Activated naive CD4-positive, alpha-beta T cell treated with anti-CD3 and anti-CD28 coated beads for 36 hours (primary cell): Measurements from ENCODE around the gene DNAJC19. TPM values are rescaled to one million over a fixed set of nuclear protein-coding genes. Genes with fewer than 3 reads are reported as not detected.
A peak's percentile ranks its signal among the peaks of the same experiment; 100 is the strongest.
"Not testable (repeated sequence)": the region's sequence is repeated elsewhere in the genome, so short reads cannot be mapped to it uniquely, and the experiment has no call there.

ENCODE experiments used
- CTCF ChIA-PET: fragments of 350-600 bp; sonication (Branson Sonifier 250); formaldehyde crosslinking; loops from one replicate; lab custom pipeline; 2021; ENCODE audit warnings: antibody characterized with exemption; lab: Charles Lee
- DNase-seq: peaks from one replicate; pipeline ENCODE4 v3.0.0-alpha.2; 2020
- H3K27ac Mint-ChIP-seq: one replicate; pipeline ENCODE4 v1.8.0; 2021; ENCODE audit warnings: mild to moderate bottlenecking, mixed read lengths
- H3K27me3 Mint-ChIP-seq: one replicate; pipeline ENCODE4 v1.8.0; 2021; ENCODE audit warnings: low read depth, mixed read lengths
- H3K36me3 Mint-ChIP-seq: one replicate; pipeline ENCODE4 v1.8.0; 2021; ENCODE audit warnings: low read depth, mixed read lengths
- H3K4me1 Mint-ChIP-seq: one replicate; pipeline ENCODE4 v1.8.0; 2021; ENCODE audit warnings: low read depth, mixed read lengths
- H3K4me3 Mint-ChIP-seq: one replicate; pipeline ENCODE4 v1.8.0; 2021; ENCODE audit warnings: mild to moderate bottlenecking, moderate library complexity, mixed read lengths
- H3K9me3 Mint-ChIP-seq: one replicate; pipeline ENCODE4 v1.8.0; 2021; ENCODE audit warnings: mixed read lengths
- intact Hi-C: fragments of 100-400 bp; cut with micrococcal nuclease; formaldehyde crosslinking; loops from one replicate; pipeline ENCODE4 v1.15.1; 2023
- total RNA-seq, 2 experiments: library from RNA; stranded (reverse); gene quantifications; one replicate each; pipeline ENCODE4 v1.2.3, GENCODE V29; 2021

The DNAJC19 gene
- total RNA-seq, 2 experiments from 2014 or later: 72.2 to 73.8 TPM

- H3K4me3 Mint-ChIP-seq, H3K27me3 Mint-ChIP-seq, CTCF ChIA-PET, DNase-seq, H3K9me3 Mint-ChIP-seq: not testable (repeated sequence)
- peaks cover 24% of the 10 kb centered on the region for H3K36me3 Mint-ChIP-seq
- intact Hi-C loops: loop anchor here (5.0 to 10.0 kb wide), 2 partner anchors 384 to 1382 kb away; partner anchors contain the start of genes MRPL47, NDUFB5 and TTC14
- H3K27ac Mint-ChIP-seq: peak overlapping the region; percentile 46
- peaks cover 28% of the 10 kb centered on the region for H3K4me1 Mint-ChIP-seq
These were observed 3.2 kb downstream of the DNAJC19 start for GRCh38 chr3:180986366-180986765.

GRCh38 chr3:180983136-180983535 is 6.4 kb downstream of the DNAJC19 start:
- intact Hi-C loops: loop anchor here (10.0 kb wide), 1 partner anchor 1378 kb away; the partner anchor contains the start of genes MRPL47 and NDUFB5
- DNase-seq: no peak
- Mint-ChIP-seq H3K27ac (peak overlapping the region; percentile 33), H3K4me1 (peaks cover 24% of the 10 kb centered on the region), H3K9me3 (no peaks in the 10 kb centered on the region), H3K4me3 (no peak overlapping the region), H3K27me3 (no peaks in the 10 kb centered on the region), H3K36me3 (peaks cover 25% of the 10 kb centered on the region)
- CTCF ChIA-PET: no interaction called here

GRCh38 chr3:180981912-180982311 is 7.6 kb downstream of the DNAJC19 start:
- Mint-ChIP-seq H3K9me3 (no peaks in the 10 kb centered on the region), H3K27me3 (no peaks in the 10 kb centered on the region), H3K27ac (peak overlapping the region; percentile 22), H3K4me3 (no peak overlapping the region), H3K36me3 (peaks cover 23% of the 10 kb centered on the region), H3K4me1 (peaks cover 11% of the 10 kb centered on the region)
- CTCF ChIA-PET: no interaction called here
- no peak for DNase-seq
- intact Hi-C loops: loop anchor here (10.0 kb wide), 1 partner anchor 1377 kb away; the partner anchor contains the start of genes MRPL47 and NDUFB5

GRCh38 chr3:180980611-180981010 is 8.9 kb downstream of the DNAJC19 start:
- Mint-ChIP-seq H3K9me3 (no peaks in the 10 kb centered on the region), H3K4me1 (peaks cover 7% of the 10 kb centered on the region), H3K4me3 (no peak overlapping the region), H3K36me3 (peaks cover 18% of the 10 kb centered on the region), H3K27ac (no peak overlapping the region), H3K27me3 (no peaks in the 10 kb centered on the region)
- CTCF ChIA-PET: no interaction called here
- no peak for DNase-seq
- intact Hi-C loops: loop anchor here (10.0 kb wide), 1 partner anchor 1376 kb away; the partner anchor contains the start of genes MRPL47 and NDUFB5

GRCh38 chr3:180979961-180980360 is 9.6 kb downstream of the DNAJC19 start:
- intact Hi-C loops: loop anchor here (10.0 kb wide), 1 partner anchor 1375 kb away; the partner anchor contains the start of genes MRPL47 and NDUFB5
- DNase-seq: no peak
- H3K27me3 Mint-ChIP-seq: no peaks in the 10 kb centered on the region
- CTCF ChIA-PET: no interaction called here
- no peak overlapping the region for H3K4me3 Mint-ChIP-seq
- peaks cover 7% of the 10 kb centered on the region for H3K4me1 Mint-ChIP-seq
- H3K9me3 Mint-ChIP-seq: no peaks in the 10 kb centered on the region
- peak overlapping the region; percentile 53 for H3K27ac Mint-ChIP-seq
- peaks cover 17% of the 10 kb centered on the region for H3K36me3 Mint-ChIP-seq

- CTCF ChIA-PET: no interaction called here
- Mint-ChIP-seq H3K36me3 (peaks cover 20% of the 10 kb centered on the region), H3K9me3 (no peaks in the 10 kb centered on the region), H3K4me1 (peaks cover 14% of the 10 kb centered on the region), H3K27me3 (no peaks in the 10 kb centered on the region), H3K4me3 (no peak overlapping the region), H3K27ac (no peak overlapping the region)
- no peak for DNase-seq
- intact Hi-C loops: no loop called here
These were observed 12.0 kb downstream of the DNAJC19 start for GRCh38 chr3:180977498-180977897.

- H3K27ac Mint-ChIP-seq: no peak overlapping the region
- CTCF ChIA-PET: no interaction called here
- H3K4me3 Mint-ChIP-seq: no peak overlapping the region
- peak; percentile 8 for DNase-seq
- intact Hi-C loops: no loop called here
- H3K4me1 Mint-ChIP-seq: peaks cover 11% of the 10 kb centered on the region
- H3K9me3 Mint-ChIP-seq: no peaks in the 10 kb centered on the region
- H3K36me3 Mint-ChIP-seq: peaks cover 21% of the 10 kb centered on the region
- H3K27me3 Mint-ChIP-seq: no peaks in the 10 kb centered on the region
These were observed 15.2 kb downstream of the DNAJC19 start for GRCh38 chr3:180974286-180974685.

GRCh38 chr3:180973543-180973942 is 16.0 kb downstream of the DNAJC19 start:
- no peaks in the 10 kb centered on the region for H3K27me3 Mint-ChIP-seq
- CTCF ChIA-PET: no interaction called here
- H3K9me3 Mint-ChIP-seq: no peaks in the 10 kb centered on the region
- H3K27ac Mint-ChIP-seq: no peak overlapping the region
- no peak for DNase-seq
- no peak overlapping the region for H3K4me3 Mint-ChIP-seq
- peaks cover 22% of the 10 kb centered on the region for H3K36me3 Mint-ChIP-seq
- intact Hi-C loops: loop anchor here (2.0 kb wide), 1 partner anchor 15 kb away; no protein-coding TSS in a partner anchor
- H3K4me1 Mint-ChIP-seq: peaks cover 11% of the 10 kb centered on the region

- intact Hi-C loops: no loop called here
- H3K4me1 Mint-ChIP-seq: peaks cover 12% of the 10 kb centered on the region
- peaks cover 24% of the 10 kb centered on the region for H3K36me3 Mint-ChIP-seq
- DNase-seq: no peak
- no peaks in the 10 kb centered on the region for H3K27me3 Mint-ChIP-seq
- no peak overlapping the region for H3K27ac Mint-ChIP-seq
- CTCF ChIA-PET: no interaction called here
- H3K9me3 Mint-ChIP-seq: no peaks in the 10 kb centered on the region
- H3K4me3 Mint-ChIP-seq: no peak overlapping the region
These were observed 18.6 kb downstream of the DNAJC19 start for GRCh38 chr3:180970931-180971330.

GRCh38 chr3:180962530-180962929 is 27.0 kb downstream of the DNAJC19 start:
- Mint-ChIP-seq H3K4me3 (no peak overlapping the region), H3K27ac (no peak overlapping the region), H3K36me3 (peaks cover 21% of the 10 kb centered on the region)

GRCh38 chr3:180961552-180961951 is 28.0 kb downstream of the DNAJC19 start:
- no peaks in the 10 kb centered on the region for H3K9me3 Mint-ChIP-seq
- H3K27me3 Mint-ChIP-seq: no peaks in the 10 kb centered on the region
- DNase-seq: no peak
- H3K4me1 Mint-ChIP-seq: peaks cover 28% of the 10 kb centered on the region
- peaks cover 22% of the 10 kb centered on the region for H3K36me3 Mint-ChIP-seq
- no peak overlapping the region for H3K27ac Mint-ChIP-seq
- H3K4me3 Mint-ChIP-seq: no peak overlapping the region
- intact Hi-C loops: no loop called here
- CTCF ChIA-PET: interaction anchor here (0.6 to 1.1 kb wide), 3 partner anchors 49 to 271 kb away, joined by 3 to 6 read pairs (median 3); partner anchors contain the start of gene FXR1

More at GRCh38 chr3:180962530-180962929, 27.0 kb downstream of the DNAJC19 start:
- H3K27me3 Mint-ChIP-seq: no peaks in the 10 kb centered on the region
- no peak for DNase-seq
- intact Hi-C loops: no loop called here
- H3K9me3 Mint-ChIP-seq: no peaks in the 10 kb centered on the region
- CTCF ChIA-PET: interaction anchor here (0.7 to 1.1 kb wide), 2 partner anchors 12 to 50 kb away, joined by 3 to 5 read pairs; partner anchors contain the start of gene FXR1
- H3K4me1 Mint-ChIP-seq: peaks cover 28% of the 10 kb centered on the region

- Mint-ChIP-seq H3K36me3 (peaks cover 25% of the 10 kb centered on the region), H3K4me3 (no peak overlapping the region), H3K4me1 (peaks cover 26% of the 10 kb centered on the region), H3K9me3 (no peaks in the 10 kb centered on the region), H3K27ac (no peak overlapping the region), H3K27me3 (no peaks in the 10 kb centered on the region)
- intact Hi-C loops: no loop called here
- DNase-seq: no peak
- CTCF ChIA-PET: interaction anchor here (0.7 kb wide), 1 partner anchor 270 kb away, joined by 3 read pairs; no protein-coding TSS in a partner anchor
These were observed 28.4 kb downstream of the DNAJC19 start for GRCh38 chr3:180961087-180961486.

- H3K4me3 Mint-ChIP-seq: no peak overlapping the region
- intact Hi-C loops: loop anchor here (1.0 to 2.0 kb wide), 4 partner anchors 13 to 47 kb away; partner anchors contain the start of genes DNAJC19 and FXR1
- CTCF ChIA-PET: no interaction called here
These were observed 29.8 kb downstream of the DNAJC19 start for GRCh38 chr3:180959691-180960090.

More at GRCh38 chr3:180959691-180960090, 29.8 kb downstream of the DNAJC19 start:
- H3K9me3 Mint-ChIP-seq: no peaks in the 10 kb centered on the region
- H3K27ac Mint-ChIP-seq: peak overlapping the region; percentile 32
- no peaks in the 10 kb centered on the region for H3K27me3 Mint-ChIP-seq
- peaks cover 31% of the 10 kb centered on the region for H3K36me3 Mint-ChIP-seq
- peaks cover 26% of the 10 kb centered on the region for H3K4me1 Mint-ChIP-seq
- DNase-seq: no peak
